Renal pelvis (tissue), 4 donors: Measurements from ENCODE around the gene NVL. TPM values are rescaled to one million over a fixed set of nuclear protein-coding genes. Genes with fewer than 3 reads are reported as not detected.

Experiments
- DNase-seq: peaks from one replicate; pipeline ENCODE4 v3.0.0-alpha.2; 2013
- polyA plus RNA-seq, 3 donors: library from polyadenylated mRNA; unstranded; fragments of 120-200 nt; gene quantifications; one replicate each; pipeline ENCODE4 v1.2.1, GENCODE V29; 2013; ENCODE audit not compliant: insufficient read length in 3 of 3

Gene NVL
- polyA plus RNA-seq, 3 donors, result 32.3 to 33.9 (median 33.0) TPM

DNA sequence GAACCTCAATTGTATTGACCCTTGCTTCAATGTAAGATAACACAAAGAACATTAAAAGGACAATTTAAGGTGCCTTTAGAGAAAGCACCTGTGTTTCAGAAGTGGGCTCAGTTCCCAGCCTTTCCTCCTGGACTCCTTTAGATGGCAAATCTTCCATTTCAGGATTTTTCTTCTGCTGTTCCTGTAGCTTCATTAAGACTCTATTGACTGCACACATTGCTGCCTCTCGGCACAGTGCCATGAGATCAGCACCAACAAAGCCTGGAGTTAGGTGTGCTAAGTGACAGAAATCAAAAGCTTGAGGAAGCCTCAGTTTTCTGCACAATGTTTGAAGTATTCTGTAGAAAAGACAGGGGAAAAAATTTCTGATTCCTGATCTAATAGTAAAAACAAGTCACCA lies 40.6 kb downstream of the NVL start:
- DNase-seq, result no peak

DNA sequence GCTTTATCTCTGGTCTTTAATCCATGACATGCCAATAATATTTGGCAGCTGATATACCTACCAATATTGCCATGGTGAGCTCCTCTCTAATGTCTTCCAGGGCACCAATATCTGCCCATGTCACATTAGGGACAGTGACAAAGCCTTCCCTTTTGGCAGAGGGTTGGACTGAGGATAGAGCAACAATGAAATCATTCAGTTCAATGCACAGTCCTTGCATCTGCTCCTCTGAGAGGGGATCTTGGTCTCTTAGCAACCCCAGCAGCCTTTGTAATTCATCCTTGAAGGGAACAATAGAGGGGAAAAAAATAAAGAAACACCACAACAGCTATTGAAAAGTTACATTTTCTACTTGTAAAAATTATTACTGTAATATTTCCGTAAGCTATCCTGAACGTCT lies 42.3 kb downstream of the NVL start:
- no peak for DNase-seq

DNA sequence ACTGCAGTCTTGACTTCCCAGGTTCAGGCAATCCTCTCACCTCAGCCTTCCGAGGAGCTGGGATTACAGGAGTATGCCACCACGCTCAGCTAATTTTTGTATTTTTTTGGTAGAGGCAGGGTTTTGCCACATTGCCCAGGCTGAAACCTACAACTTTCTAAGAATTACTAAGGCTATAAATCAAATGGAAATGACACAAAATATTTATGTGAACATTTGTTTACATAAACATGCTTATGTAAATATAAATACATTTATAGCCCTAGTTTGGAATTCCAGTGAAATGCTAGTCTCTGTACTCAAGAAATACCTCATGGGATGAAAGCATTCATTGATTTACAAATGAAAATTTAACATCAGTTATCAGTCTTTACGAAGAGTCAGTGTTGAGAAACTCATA lies 47.8 kb downstream of the NVL start:
- DNase-seq, result no peak

DNA sequence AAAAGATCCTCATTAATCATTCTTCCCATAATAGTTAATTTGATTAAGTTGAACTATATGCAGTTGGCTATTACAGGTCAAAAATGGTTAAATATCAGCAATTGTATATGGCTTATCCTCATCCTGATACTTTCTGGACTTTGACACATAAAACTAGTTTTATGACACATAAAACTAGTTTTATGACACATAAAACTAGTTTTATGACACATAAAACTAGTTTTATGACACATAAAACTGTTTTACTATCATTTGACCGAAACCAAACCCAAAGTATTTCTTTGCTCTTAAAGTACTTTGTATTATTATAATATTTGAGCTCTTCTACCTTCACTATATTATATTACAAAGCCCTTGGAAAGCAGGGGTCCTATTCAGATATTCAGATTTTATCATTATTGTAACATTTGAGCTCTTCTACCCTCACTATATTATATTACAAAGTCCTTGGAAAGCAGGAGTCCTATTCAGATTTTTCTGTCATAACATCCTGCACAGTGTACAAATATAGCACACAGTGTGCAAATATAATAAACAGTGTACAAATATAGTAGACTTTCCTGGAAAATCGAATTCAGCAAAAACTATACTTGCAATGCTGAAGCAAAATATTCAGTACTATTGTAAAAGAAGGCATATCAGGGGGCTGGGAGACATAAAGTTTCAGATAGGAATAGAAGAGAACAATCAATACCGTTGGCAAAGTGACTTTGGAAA lies 53.0 kb downstream of the NVL start:
- no peak for DNase-seq

DNA sequence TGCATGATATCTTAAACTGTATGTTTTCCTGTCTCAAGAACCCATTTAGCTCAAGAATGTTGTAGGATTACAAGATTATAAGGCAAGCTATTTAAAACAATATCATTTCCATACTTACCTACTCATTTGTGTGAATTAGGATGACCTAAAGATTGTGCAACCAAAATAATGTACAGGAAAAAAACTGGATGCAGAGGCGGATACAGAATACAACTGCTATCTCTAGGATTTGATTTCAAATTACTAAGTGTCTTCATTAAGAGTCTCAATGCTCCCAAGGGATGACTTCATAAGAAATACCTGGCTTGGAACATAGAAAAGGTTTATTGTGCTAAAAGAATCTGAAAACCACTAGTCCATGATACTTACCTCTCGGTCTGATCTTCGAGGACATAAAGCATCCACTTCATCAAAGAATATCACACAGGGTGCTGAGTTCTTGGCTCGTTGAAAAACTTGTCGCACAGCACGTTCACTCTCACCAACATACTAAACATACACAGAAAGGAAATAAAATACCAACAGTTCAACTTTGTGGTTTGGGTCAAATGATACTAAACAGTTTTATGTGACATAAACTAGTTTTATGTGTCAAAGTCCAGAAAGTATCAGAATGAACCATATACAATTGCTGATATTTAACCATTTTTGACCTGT lies 54.9 kb downstream of the NVL start:
- DNase-seq, result no peak

DNA sequence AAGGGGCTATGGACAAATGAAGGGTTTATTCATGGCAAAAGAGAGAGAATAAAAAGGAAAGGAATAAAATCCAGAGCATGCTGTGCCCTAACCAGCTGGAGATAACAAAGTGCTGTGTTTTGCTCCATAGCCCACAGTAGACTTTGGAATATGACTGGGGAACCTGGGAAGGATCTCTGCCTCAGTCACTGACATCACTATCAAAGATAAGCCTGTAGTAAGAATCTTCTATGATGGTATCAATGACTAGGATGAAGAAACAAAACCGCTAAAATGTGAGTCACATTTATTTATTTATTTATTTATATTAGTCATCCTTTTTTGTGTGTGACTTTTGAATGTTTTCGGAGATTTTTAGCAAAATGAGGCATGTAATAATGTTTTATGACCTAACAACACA lies 56.3 kb downstream of the NVL start:
- no peak for DNase-seq

DNA sequence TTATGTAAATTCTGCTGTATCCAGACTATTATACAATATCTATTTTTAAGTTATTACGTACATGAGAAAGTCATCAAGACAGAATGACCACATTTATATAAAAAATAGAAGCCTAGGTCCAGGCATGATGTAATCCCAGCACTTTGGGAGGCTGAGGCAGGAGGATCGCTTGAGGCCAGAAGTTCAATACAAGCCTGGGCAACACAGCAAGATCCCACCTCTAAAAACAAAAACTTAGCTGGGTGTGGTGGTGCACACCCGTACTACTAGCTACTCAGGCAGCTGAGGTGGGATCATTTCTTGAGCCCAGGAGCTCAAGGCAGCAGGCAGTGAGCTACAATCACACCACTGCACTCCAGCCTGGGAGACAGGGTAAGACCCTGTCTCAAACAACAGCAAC lies 58.9 kb downstream of the NVL start:
- DNase-seq, result no peak

DNA sequence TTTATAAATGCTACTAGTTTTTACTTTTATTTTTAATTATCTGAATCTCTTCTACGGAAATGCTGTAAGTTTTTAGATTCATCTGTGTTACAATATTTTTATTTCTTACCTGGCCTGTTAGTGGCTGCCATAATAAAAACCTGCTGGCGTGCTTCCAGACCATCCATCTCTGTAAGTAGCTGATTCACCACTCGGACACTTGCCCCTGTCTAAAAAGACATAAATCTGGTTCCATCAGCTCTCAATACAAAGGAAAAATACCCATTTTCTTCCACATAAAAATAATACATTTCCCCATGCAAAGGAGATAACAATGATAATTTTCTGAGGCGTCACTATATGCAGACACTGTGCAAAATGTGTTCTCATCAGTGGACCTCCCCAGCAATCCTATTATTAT lies 62.0 kb downstream of the NVL start:
- DNase-seq, result no peak

DNA sequence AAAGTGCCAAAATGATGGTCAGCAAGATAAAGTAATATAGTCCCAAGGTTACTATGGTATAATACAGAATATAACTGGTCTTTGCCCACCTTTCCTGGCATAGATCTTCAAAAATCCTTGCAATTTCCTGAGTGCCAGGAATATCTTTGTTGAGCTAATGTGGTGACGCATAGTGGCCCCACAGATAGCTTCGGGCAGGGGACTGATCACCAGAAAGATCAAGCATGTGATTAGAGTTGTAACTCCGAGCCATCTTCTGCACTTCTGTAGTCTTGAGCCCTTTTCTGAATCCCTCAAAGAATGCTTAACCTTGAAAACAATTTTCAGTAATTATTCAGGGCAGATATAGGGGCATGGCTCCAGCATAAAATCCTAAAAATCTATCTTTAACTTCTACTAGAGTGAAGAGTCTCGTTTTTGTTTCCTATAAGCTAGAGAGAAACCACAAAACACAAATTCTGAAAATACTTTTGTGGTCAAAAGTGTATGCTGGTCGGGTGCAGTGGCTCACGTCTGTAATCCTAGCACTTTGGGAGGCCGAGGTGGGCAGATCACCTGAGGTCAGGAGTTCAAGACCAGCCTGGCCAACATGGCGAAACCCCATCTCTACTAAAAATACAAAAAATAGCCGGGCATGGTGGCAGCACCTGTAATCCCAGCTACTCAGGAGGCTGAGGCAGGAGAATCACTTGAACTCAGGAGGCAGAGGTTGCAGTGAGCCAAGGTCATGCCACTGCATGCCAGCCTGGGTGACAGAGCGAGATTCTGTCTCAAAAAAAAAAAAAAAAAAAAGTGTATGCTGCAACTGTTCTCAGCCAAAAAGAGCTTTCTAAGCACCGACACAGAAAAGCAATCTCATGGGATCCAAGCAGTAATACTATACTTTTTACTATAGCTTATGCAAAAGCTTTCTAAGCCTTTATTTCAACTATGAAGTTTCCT lies 62.8 kb downstream of the NVL start:
- no peak for DNase-seq

DNA sequence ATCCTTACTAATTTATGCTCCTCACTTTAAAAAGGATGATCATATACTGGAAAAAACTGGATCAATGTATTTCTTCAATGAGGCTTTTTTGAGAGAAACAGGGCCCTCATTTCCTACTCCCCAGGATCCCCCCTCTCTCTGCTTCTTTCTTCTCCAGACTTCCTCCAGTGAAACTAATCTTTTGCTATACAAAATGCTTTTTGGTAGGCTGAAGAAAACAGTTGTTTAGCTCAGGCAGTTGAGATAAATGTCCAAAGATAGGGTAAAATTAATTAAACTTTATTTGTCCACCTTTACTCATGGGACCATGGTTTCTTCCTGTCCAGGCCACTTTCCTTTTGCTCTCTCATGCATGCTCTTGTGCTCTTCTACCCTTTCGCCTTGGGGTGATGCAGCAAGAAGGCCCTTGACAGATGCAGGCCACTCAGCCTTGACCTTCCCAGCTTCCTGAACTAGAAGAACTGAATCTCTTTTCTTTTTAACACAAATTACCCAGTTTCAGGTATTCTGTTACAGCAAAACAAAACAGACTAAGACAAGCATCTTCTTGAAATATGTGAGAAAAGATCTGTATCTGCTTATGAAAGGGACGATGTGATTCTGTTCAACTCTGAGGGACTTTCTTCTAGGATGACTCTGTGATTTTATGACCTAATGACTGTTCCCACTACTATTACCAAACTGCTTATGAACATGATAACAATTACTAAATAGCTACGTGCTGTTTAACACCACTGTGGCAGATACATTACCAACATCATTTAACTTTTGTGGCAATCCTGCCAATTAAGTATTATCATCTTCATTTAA lies 63.7 kb downstream of the NVL start:
- peak; percentile 14 for DNase-seq

DNA sequence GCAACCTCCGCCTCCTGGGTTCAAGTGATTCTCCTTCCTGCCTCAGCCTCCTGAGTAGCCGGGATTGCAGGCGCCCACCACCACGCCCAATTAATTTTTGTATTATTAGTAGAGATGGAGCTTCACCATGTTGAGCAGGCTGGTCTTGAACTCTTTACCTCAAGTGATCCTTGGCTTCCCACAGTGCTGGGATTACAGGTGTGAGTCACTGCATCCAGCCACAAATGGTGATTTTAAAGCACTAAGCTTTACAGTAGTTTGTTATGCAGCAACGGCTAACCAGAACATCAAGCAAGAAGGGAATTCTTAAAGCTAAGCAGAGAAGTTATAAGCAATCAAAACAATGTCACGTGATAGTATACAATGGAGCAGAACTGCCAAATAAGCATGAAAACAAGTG lies 65.7 kb downstream of the NVL start:
- no peak for DNase-seq

DNA sequence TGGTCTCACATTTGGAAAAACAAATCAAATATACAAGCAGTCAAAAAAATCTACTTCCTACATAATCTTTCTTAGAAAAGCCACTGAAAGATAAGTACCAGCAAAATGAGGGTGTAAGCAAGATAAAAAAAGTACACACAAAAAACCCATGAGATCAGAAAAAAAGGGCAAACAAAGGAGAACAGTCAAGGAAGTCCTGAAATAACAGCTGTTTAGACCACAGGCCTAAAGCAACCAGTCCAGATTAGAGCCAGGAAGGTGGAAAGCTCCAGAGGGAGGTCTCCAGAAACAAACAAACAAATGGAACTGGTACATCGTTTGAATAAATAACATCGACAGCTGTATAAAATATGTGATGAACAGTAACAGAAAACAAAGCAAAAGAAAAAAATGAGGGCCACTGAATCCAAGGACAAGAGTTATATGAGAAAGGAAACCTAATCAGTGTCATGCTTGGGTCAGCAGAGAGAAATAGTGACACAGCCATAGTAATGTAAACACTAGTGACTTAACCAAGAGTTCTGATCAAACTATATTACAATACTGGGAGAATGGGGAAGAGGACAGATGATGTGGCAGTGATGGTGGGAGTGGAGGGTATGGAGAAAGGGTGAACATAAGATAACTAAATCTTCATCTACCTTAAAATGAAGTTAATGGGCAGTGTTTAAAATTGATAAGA lies 67.5 kb downstream of the NVL start:
- DNase-seq, result no peak

DNA sequence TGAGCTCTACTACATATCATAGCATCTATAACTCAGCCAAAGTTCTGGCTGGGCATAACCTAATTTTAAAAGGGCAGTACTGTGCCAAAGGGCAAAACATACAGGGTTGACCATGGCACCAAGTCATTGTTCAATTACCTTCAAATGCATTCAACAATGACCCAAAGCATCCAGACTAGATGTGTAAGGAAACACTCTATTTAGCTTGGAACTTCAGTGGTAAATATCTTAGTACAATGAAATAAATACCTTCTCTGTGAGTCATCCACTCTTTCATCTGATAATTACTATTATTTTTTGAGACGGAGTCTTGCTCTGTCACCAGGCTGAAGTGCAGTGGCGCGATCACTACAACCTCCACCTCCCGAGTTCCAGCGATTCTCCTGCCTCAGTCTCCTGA lies 70.0 kb downstream of the NVL start:
- DNase-seq, result no peak

DNA sequence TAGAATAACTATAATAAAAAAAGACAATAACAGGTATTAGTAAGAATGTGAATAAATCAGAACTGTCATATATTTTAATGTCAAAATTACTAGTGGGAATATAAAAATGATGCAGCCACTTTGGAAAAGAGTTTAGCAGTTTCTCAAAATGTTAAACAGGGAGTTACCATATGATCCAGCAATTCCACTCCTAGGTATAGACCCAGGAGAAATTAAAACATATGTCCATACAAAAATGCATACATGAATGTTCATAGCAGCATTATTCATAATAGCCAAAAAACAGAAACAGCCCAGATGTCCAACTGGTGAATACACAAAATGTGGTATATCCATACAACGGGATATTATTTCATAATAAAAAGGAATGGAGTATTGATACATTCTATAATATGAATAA lies 71.6 kb downstream of the NVL start:
- no peak for DNase-seq

DNA sequence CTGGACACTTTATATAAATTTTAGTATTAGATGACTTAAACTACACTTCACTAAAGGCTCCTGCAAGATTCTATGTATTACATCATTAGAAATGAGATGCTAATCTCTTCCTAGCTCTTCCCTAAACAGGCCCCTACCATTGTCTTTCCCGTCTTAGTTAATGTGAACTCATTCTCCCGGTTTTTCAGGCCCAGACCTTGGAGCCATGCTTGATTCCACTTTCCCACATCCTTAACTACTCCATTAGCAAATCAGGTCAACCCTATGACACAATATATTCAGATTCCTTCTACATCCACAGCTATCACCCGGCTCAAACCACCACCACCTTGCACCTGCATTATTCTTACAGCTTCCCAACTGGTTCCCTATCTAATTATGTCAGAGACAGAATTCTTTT lies 73.3 kb downstream of the NVL start:
- no peak for DNase-seq

DNA sequence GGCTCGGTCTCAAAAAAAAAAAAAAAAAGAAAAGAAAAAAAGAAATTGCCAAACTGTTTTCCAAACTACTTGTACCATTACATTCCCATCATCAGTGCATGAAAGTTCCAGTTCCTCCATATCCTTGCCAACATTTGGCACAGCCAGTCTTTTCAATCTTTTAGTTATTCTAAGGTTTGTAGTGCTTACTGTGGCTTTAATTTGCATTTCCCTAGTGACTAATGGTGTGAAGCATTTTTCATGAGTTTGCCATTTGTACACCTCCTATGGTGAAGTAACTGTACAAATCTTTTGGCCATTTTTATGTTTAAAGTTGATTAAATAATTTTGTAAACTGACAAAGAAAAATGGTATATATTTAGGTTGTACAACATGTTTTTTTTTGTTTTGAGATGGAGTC lies 76.3 kb downstream of the NVL start:
- no peak for DNase-seq

DNA sequence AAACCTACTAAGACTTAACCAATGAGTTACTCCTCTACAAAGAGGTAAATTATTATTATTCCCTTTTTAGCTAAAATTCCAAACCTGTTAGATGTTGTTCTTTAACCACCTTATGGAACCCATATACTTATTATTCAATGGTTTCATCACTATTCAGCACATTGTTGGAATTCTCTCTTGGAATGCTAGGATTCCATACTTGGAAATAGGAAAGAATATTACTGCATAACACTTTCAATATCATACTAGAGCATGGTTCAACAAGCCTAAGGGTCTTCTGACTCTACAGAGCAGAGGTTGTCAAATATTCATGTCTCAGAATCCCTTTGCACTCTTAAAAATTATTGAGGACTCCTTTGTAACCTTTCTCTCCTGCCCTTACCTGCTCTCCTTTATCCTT lies 77.5 kb downstream of the NVL start:
- DNase-seq, result no peak

DNA sequence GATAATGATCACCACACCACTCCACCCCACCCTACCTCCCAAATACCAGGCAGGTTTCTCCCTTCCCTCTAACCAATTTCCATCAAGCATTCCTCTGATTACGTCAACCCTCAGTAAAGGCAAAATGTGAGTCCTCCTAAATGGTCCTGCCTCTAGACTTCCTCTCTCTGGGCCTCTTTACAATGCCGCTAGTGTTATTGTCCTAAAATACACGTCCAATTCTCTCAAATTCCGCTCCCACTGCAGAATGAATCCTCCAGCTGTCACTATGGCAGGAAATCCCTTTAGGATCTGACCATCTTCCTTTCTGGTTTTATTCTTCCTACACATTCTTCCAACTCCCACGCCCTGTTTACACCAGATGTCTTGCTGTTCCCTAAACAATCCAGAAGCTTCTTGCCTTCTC lies 78.2 kb downstream of the NVL start:
- no peak for DNase-seq

DNA sequence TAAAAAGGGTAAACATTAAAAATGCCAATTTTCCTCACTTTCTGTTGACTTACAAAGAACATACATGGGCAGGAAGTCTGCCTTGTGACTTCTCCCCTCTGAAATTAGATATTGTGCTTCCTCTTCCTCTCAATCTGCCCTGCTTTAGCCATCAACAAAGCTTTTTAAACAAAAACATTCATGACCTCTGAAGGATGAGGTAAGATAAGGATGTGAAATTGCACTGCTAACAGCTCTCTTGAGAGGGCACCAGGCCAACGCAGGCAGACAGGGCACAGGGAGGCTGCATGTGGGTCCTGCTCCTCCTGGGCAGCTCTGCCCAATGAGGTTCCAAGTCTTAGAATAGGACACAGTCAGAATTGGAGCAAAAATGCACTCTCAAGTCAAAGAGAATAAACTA lies 84.8 kb downstream of the NVL start:
- peak; percentile 19 for DNase-seq

DNA sequence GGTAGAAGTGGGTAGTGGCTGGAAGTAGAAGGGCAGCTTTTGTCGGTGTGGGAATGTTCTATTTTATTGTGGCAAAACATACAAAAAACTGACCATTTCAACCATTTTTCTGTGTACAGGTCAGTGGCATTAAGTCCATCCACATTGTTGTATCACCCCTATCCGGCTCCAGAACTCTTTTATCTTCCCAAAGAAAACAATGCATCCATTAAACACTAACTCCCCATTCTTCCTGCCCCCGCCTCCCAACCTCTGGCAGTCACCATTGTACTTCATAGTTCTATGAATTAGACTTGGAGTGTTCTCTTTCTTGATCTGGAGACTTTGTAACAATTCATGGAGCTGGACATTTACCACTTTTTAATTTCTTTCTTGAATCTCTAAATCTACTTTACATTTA lies 91.2 kb downstream of the NVL start:
- no peak for DNase-seq

DNA sequence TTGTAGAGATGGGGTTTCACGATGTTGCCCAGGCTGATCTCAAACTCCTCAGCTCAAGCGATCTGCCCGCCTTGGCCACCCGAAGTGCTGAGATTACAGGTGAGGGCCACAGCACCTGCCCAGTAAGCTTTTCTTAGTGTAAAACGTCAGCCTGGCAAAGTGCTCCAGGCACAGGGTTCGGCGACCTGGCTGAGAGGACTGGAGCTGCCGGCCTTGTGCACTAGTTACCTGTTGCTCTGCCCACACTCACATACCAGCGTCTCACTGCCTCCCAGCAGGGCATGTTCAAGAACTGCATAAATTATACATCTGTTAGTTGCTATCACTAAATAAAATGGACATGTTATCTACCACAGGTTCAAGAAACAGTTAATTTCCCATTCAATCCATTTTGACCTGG lies 91.8 kb downstream of the NVL start:
- no peak for DNase-seq
